ENCODE data around the gene KCNQ1.

Gene KCNQ1

DNA sequence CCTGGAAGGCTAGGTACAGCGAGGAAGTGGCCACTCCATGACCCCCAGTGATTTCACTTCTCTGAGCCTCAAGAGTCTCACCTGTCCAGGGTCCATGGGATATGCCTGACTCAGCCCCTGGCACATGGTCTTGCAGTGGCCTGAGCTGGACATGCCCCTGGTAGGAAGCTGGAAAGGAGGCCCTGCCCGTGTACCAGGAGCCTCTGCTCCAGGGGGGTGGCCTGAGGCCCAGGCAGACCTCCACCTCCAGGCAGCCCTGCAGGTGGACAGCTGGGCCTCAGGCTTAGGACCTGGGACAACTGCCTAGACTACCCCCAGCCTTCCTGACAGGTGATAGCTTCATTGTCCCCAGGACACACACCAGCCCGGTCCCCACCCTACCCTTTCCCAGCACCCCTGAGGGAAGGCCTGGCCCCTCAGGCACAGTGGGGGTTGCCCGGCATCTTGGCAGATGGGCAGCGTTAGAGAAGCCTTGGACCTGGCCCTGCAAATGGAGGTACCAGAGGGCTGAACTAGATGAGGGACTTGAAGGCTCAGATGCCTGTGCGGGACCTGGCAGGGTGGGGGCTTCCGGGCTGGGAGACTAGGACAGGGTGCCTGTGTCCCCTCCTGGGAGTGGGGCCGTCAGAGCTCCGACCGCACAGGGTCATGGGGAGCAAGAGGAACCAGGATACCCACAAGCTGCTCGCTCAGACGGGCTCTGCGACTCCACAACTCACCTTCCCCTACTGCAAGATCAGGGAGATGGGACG, 387.1 kb downstream of the KCNQ1 start:
- H3K27me3 ChIP-seq (ENCODE audit: low read length), result no peaks in the 10 kb centered on the region
- H3K9me2 ChIP-seq (replicated peaks; ENCODE audit: insufficient read depth, low read length), result no peaks in the 10 kb centered on the region
- no peak overlapping the region for H3K4me2 ChIP-seq (ENCODE audit: low read depth, low read length, poor library complexity, severe bottlenecking)
- no peaks in the 10 kb centered on the region for H3K79me2 ChIP-seq (ENCODE audit: insufficient read depth, low read length)
- H3K27ac ChIP-seq (ENCODE audit: low read depth, low read length), result no peak overlapping the region
- no peak overlapping the region for H3K4me3 ChIP-seq (ENCODE audit: insufficient read depth, low read length, poor library complexity, severe bottlenecking)
- no peak overlapping the region for H3K9ac ChIP-seq (ENCODE audit: low read length)
- no peaks in the 10 kb centered on the region for H3F3A ChIP-seq (ENCODE audit: insufficient read depth)
- no peak for TF ChIP-seq EZH2phosphoT487 (conservative IDR thresholded peaks at IDR 0.05; ENCODE audit: low read length)
- TF ChIP-seq, protein P1, sequence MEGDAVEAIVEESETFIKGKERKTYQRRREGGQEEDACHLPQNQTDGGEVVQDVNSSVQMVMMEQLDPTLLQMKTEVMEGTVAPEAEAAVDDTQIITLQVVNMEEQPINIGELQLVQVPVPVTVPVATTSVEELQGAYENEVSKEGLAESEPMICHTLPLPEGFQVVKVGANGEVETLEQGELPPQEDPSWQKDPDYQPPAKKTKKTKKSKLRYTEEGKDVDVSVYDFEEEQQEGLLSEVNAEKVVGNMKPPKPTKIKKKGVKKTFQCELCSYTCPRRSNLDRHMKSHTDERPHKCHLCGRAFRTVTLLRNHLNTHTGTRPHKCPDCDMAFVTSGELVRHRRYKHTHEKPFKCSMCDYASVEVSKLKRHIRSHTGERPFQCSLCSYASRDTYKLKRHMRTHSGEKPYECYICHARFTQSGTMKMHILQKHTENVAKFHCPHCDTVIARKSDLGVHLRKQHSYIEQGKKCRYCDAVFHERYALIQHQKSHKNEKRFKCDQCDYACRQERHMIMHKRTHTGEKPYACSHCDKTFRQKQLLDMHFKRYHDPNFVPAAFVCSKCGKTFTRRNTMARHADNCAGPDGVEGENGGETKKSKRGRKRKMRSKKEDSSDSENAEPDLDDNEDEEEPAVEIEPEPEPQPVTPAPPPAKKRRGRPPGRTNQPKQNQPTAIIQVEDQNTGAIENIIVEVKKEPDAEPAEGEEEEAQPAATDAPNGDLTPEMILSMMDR (IDR thresholded peaks at IDR 0.05; ENCODE audit: insufficient read depth, low read length, poor library complexity, severe bottlenecking), result no peak
- no peaks in the 10 kb centered on the region for H4K20me1 ChIP-seq (ENCODE audit: low read depth, low read length)
- H2AFZ ChIP-seq (ENCODE audit: low read depth, low read length, severe bottlenecking), result no peak overlapping the region
- no peaks in the 10 kb centered on the region for H3K36me3 ChIP-seq (ENCODE audit: low read length)
- no peaks in the 10 kb centered on the region for H3K9me3 ChIP-seq (ENCODE audit: insufficient read depth, low read length)

DNA sequence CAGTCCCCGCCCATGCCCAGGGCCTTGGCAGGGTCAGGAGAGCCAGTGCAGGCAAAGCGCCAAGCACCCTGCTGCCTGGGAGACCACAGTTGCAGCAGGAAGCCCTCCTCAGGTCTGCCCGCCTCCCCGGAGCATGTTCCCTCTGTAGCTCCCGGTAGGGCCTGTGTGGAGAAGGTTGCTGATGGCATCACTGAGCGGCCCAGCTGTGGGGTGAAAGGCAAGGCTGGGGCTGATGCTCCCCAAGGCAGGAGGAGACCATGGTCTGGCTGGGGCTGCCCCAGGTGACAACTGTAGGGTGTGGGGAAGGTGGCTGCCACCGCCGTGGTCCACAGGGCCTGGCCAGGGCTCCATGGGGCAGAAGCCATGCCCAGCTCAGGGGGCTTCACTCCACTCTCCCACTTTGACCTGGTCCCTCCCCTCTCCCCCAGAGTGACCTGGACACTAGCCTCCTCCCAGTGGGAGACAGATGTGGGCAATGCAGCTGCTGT, 387.8 kb downstream of the KCNQ1 start:
- no peaks in the 10 kb centered on the region for H3K27me3 ChIP-seq (ENCODE audit: low read length)
- H3K4me3 ChIP-seq (ENCODE audit: insufficient read depth, low read length, poor library complexity, severe bottlenecking), result no peak overlapping the region
- H3K36me3 ChIP-seq (ENCODE audit: low read length), result no peaks in the 10 kb centered on the region
- no peak overlapping the region for H3K9ac ChIP-seq (ENCODE audit: low read length)
- H3F3A ChIP-seq (ENCODE audit: insufficient read depth), result no peaks in the 10 kb centered on the region
- no peak overlapping the region for H2AFZ ChIP-seq (ENCODE audit: low read depth, low read length, severe bottlenecking)
- no peaks in the 10 kb centered on the region for H3K79me2 ChIP-seq (ENCODE audit: insufficient read depth, low read length)
- H3K9me3 ChIP-seq (ENCODE audit: insufficient read depth, low read length), result no peaks in the 10 kb centered on the region
- H3K27ac ChIP-seq (ENCODE audit: low read depth, low read length), result no peak overlapping the region
- H3K4me2 ChIP-seq (ENCODE audit: low read depth, low read length, poor library complexity, severe bottlenecking), result no peak overlapping the region
- H4K20me1 ChIP-seq (ENCODE audit: low read depth, low read length), result no peaks in the 10 kb centered on the region
- TF ChIP-seq, protein P1 (IDR thresholded peaks at IDR 0.05; ENCODE audit: insufficient read depth, low read length, poor library complexity, severe bottlenecking), result no peak
- TF ChIP-seq EZH2phosphoT487 (conservative IDR thresholded peaks at IDR 0.05; ENCODE audit: low read length), result no peak
- no peaks in the 10 kb centered on the region for H3K9me2 ChIP-seq (replicated peaks; ENCODE audit: insufficient read depth, low read length)

DNA sequence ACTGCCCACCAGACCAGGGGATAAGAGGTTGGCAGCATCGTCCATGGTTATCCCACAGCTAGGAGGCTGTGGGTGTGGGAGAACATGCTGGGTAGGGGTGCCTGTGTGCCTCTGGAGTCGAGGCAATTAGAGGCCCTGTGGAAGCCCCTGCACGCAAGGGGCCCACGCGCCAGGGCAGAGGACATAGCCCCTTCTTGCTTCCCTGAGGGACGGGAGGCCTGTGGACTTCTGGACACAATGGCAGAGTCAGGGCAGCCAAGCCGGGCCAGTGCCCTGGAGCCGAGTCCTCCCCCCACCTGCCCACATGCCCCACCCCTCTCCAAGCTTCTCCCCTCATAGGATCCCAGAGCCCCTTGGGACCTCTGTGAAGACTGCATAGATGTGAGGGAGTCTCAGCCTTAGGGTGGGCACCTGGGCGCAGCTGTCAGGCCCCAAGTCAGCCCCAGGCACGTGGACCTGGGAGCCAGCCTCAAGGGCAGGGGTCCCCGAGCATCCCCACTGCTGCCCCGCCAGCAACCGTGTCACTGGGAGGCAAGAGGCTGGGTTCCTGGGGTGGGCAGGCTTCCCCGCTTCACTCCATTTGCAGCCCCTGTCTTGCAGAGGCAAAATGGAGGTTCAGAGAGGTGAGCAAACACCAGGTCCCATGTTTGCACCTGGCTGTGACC, 388.4 kb downstream of the KCNQ1 start:
- no peaks in the 10 kb centered on the region for H3K9me2 ChIP-seq (replicated peaks; ENCODE audit: insufficient read depth, low read length)
- H3K9ac ChIP-seq (ENCODE audit: low read length), result no peak overlapping the region
- no peaks in the 10 kb centered on the region for H3K36me3 ChIP-seq (ENCODE audit: low read length)
- H3K79me2 ChIP-seq (ENCODE audit: insufficient read depth, low read length), result no peaks in the 10 kb centered on the region
- H3K27ac ChIP-seq (ENCODE audit: low read depth, low read length), result no peak overlapping the region
- H3F3A ChIP-seq (ENCODE audit: insufficient read depth), result no peaks in the 10 kb centered on the region
- H3K9me3 ChIP-seq (ENCODE audit: insufficient read depth, low read length), result no peaks in the 10 kb centered on the region
- H3K4me3 ChIP-seq (ENCODE audit: insufficient read depth, low read length, poor library complexity, severe bottlenecking), result no peak overlapping the region
- TF ChIP-seq EZH2phosphoT487 (conservative IDR thresholded peaks at IDR 0.05; ENCODE audit: low read length), result no peak
- TF ChIP-seq, protein P1 (IDR thresholded peaks at IDR 0.05; ENCODE audit: insufficient read depth, low read length, poor library complexity, severe bottlenecking), result no peak
- no peaks in the 10 kb centered on the region for H3K27me3 ChIP-seq (ENCODE audit: low read length)
- H2AFZ ChIP-seq (ENCODE audit: low read depth, low read length, severe bottlenecking), result no peak overlapping the region
- H4K20me1 ChIP-seq (ENCODE audit: low read depth, low read length), result no peaks in the 10 kb centered on the region
- H3K4me2 ChIP-seq (ENCODE audit: low read depth, low read length, poor library complexity, severe bottlenecking), result no peak overlapping the region
